Immature natural killer cell (primary cell): Measurements from ENCODE around the gene RMC1. TPM values are rescaled to one million over a fixed set of nuclear protein-coding genes. Genes with fewer than 3 reads are reported as not detected.

Experiments
- DNase-seq, 3 donors: peaks; one replicate each; pipeline ENCODE4 v3.0.0; 2022; ENCODE audit warnings: mixed read lengths in 1 of 3
- H3K27ac Mint-ChIP-seq, 6 donors: one replicate each; pipeline ENCODE4 v1.8.0; 2020; ENCODE audit warnings: mixed read lengths in 6 of 6, mild to moderate bottlenecking in 5 of 6, inconsistent platforms in 4 of 6, moderate library complexity in 3 of 6
- H3K27me3 Mint-ChIP-seq, 3 donors: one replicate each; pipeline ENCODE4 v1.8.0; 2020 to 2021; ENCODE audit warnings: low read depth in 3 of 3, mild to moderate bottlenecking in 3 of 3, mixed read lengths in 3 of 3, moderate library complexity in 3 of 3, inconsistent platforms in 1 of 3
- H3K36me3 Mint-ChIP-seq, 3 donors: one replicate each; pipeline ENCODE4 v1.8.0; 2020; ENCODE audit warnings: mixed read lengths in 3 of 3, inconsistent platforms in 2 of 3, mild to moderate bottlenecking in 2 of 3
- H3K4me1 Mint-ChIP-seq, 2 donors: one replicate each; pipeline ENCODE4 v1.8.0; 2020; ENCODE audit warnings: inconsistent platforms in 2 of 2, mild to moderate bottlenecking in 2 of 2, mixed read lengths in 2 of 2, moderate library complexity in 1 of 2
- H3K4me3 Mint-ChIP-seq, 5 donors: one replicate each; pipeline ENCODE4 v1.8.0; 2020; ENCODE audit warnings: mild to moderate bottlenecking in 5 of 5, mixed read lengths in 5 of 5, inconsistent platforms in 3 of 5, moderate library complexity in 3 of 5
- H3K9me3 Mint-ChIP-seq, 6 donors: one replicate each; pipeline ENCODE4 v1.8.0; 2020; ENCODE audit warnings: mild to moderate bottlenecking in 6 of 6, mixed read lengths in 6 of 6, inconsistent platforms in 4 of 6, moderate library complexity in 3 of 6
- polyA plus RNA-seq, 3 donors: library from polyadenylated mRNA; unstranded; fragments of 300-500 nt; fragmentation: Illumina TruSeq; gene quantifications; one replicate each; pipeline ENCODE4 v1.2.3, GENCODE V29; 2021

Gene RMC1
- 10 to 100 TPM; 33.4 to 67.1 (median 39.0) TPM for polyA plus RNA-seq

GRCh38 chr18:23503038-23503962, at the start of gene RMC1:
TSS of gene RMC1 (plus strand) at chr18:23503511. CDS start at chr18:23503619, 108 bp downstream.
- Mint-ChIP-seq H3K4me3 (peak within 1 kb of the TSS; percentile 89 to 97 (median 94)), H3K4me1 (peaks cover 64 to 83% of the 10 kb centered on the region in 2 donors)

GRCh38 chr18:23453680-23454058, 49.6 kb upstream of the RMC1 start:
- DNase-seq, result no peak
- Mint-ChIP-seq H3K27me3 (peaks cover 3 to 15% (median 3%) of the 10 kb centered on the region in 3 donors), H3K36me3 (peaks cover 0 to 6% (median 0%) of the 10 kb centered on the region in 3 donors), H3K4me1 (peaks cover 60 to 64% of the 10 kb centered on the region in 2 donors), H3K27ac (peak overlapping the region; percentile 91 to 98 (median 95)), H3K4me3 (peak overlapping the region; percentile 85 to 100 (median 99)), H3K9me3 (no peaks in the 10 kb centered on the region)

More at GRCh38 chr18:23503038-23503962, at the start of gene RMC1:
- DNase-seq, result peak; percentile 96 to 97 (median 97)
- Mint-ChIP-seq H3K27ac (peak within 1 kb of the TSS; percentile 91 to 97 (median 94)), H3K9me3 (no peaks in the 10 kb centered on the region), H3K27me3 (peaks cover 13 to 32% (median 20%) of the 10 kb centered on the region in 3 donors), H3K36me3 (peaks cover 8 to 18% (median 15%) of the 10 kb centered on the region in 3 donors)

GRCh38 chr18:23456835-23457234, 46.5 kb upstream of the RMC1 start:
- Mint-ChIP-seq H3K27me3 (peaks cover 3 to 16% (median 3%) of the 10 kb centered on the region in 3 donors), H3K27ac (peak overlapping the region in 2 of 6 donors; percentile 24 to 45), H3K4me1 (peaks cover 86 to 94% of the 10 kb centered on the region in 2 donors), H3K9me3 (no peaks in the 10 kb centered on the region), H3K36me3 (peaks cover 0 to 7% (median 0%) of the 10 kb centered on the region in 3 donors), H3K4me3 (peak overlapping the region in 4 of 5 donors; percentile 7 to 61 (median 50))
- no peak for DNase-seq

- no peaks in the 10 kb centered on the region for H3K9me3 Mint-ChIP-seq
- peak overlapping the region; percentile 25 to 76 (median 54) for H3K4me3 Mint-ChIP-seq
- peak overlapping the region; percentile 23 to 82 (median 68) for H3K27ac Mint-ChIP-seq
- peaks cover 74 to 84% of the 10 kb centered on the region in 2 donors for H3K4me1 Mint-ChIP-seq
- no peak for DNase-seq
- H3K36me3 Mint-ChIP-seq, result peaks cover 15 to 16% (median 16%) of the 10 kb centered on the region in 3 donors
- H3K27me3 Mint-ChIP-seq, result peaks cover 0 to 8% (median 1%) of the 10 kb centered on the region in 3 donors
Measured at GRCh38 chr18:23458830-23459529, 44.3 kb upstream of the RMC1 start.

GRCh38 chr18:23459530-23459921, 43.8 kb upstream of the RMC1 start:
- peak overlapping the region; percentile 9 to 64 (median 25) for H3K4me3 Mint-ChIP-seq
- peaks cover 0 to 6% (median 1%) of the 10 kb centered on the region in 3 donors for H3K27me3 Mint-ChIP-seq
- H3K27ac Mint-ChIP-seq, result peak overlapping the region in 4 of 6 donors; percentile 8 to 72 (median 22)
- no peaks in the 10 kb centered on the region for H3K9me3 Mint-ChIP-seq
- peaks cover 16 to 21% (median 18%) of the 10 kb centered on the region in 3 donors for H3K36me3 Mint-ChIP-seq
- DNase-seq, result no peak
- peaks cover 68 to 83% of the 10 kb centered on the region in 2 donors for H3K4me1 Mint-ChIP-seq

GRCh38 chr18:23460285-23461273, 42.7 kb upstream of the RMC1 start:
- Mint-ChIP-seq H3K4me3 (peak overlapping the region; percentile 2 to 47 (median 34)), H3K27ac (peak overlapping the region; percentile 17 to 81 (median 44)), H3K36me3 (peaks cover 20 to 25% (median 23%) of the 10 kb centered on the region in 3 donors), H3K4me1 (peaks cover 63 to 79% of the 10 kb centered on the region in 2 donors), H3K9me3 (no peaks in the 10 kb centered on the region), H3K27me3 (peaks cover 0 to 4% (median 1%) of the 10 kb centered on the region in 3 donors)
- no peak for DNase-seq

GRCh38 chr18:23462876-23463275, 40.4 kb upstream of the RMC1 start:
- H3K4me3 Mint-ChIP-seq, result no peak overlapping the region
- H3K27me3 Mint-ChIP-seq, result peaks cover 0 to 4% (median 0%) of the 10 kb centered on the region in 3 donors
- H3K4me1 Mint-ChIP-seq, result peaks cover 42 to 60% of the 10 kb centered on the region in 2 donors

GRCh38 chr18:23468753-23469459, 34.4 kb upstream of the RMC1 start:
- Mint-ChIP-seq H3K27ac (no peak overlapping the region), H3K36me3 (peaks cover 11 to 41% (median 25%) of the 10 kb centered on the region in 3 donors), H3K4me3 (no peak overlapping the region), H3K9me3 (no peaks in the 10 kb centered on the region), H3K27me3 (peaks cover 0 to 6% (median 3%) of the 10 kb centered on the region in 3 donors), H3K4me1 (peaks cover 2 to 13% of the 10 kb centered on the region in 2 donors)
- no peak for DNase-seq

More at GRCh38 chr18:23462876-23463275, 40.4 kb upstream of the RMC1 start:
- no peak overlapping the region for H3K27ac Mint-ChIP-seq
- DNase-seq, result no peak
- H3K9me3 Mint-ChIP-seq, result no peaks in the 10 kb centered on the region
- H3K36me3 Mint-ChIP-seq, result peaks cover 16 to 36% (median 31%) of the 10 kb centered on the region in 3 donors

GRCh38 chr18:23470620-23471387, 32.5 kb upstream of the RMC1 start:
- H3K4me3 Mint-ChIP-seq, result no peak overlapping the region
- H3K27me3 Mint-ChIP-seq, result peaks cover 0 to 8% (median 3%) of the 10 kb centered on the region in 3 donors
- peaks cover 18 to 42% (median 27%) of the 10 kb centered on the region in 3 donors for H3K36me3 Mint-ChIP-seq
- peaks cover 0 to 9% of the 10 kb centered on the region in 2 donors for H3K4me1 Mint-ChIP-seq
- no peaks in the 10 kb centered on the region for H3K9me3 Mint-ChIP-seq
- H3K27ac Mint-ChIP-seq, result peak overlapping the region in 3 of 6 donors; percentile 10 to 59 (median 41)
- no peak for DNase-seq

GRCh38 chr18:23471486-23471885, 31.8 kb upstream of the RMC1 start:
- Mint-ChIP-seq H3K27me3 (peaks cover 0 to 8% (median 3%) of the 10 kb centered on the region in 3 donors), H3K4me3 (no peak overlapping the region), H3K36me3 (peaks cover 18 to 41% (median 28%) of the 10 kb centered on the region in 3 donors), H3K4me1 (peaks cover 0 to 6% of the 10 kb centered on the region in 2 donors), H3K9me3 (no peaks in the 10 kb centered on the region), H3K27ac (no peak overlapping the region)
- DNase-seq, result no peak

GRCh38 chr18:23479829-23480505, 23.3 kb upstream of the RMC1 start:
- Mint-ChIP-seq H3K36me3 (peaks cover 20 to 49% (median 30%) of the 10 kb centered on the region in 3 donors), H3K4me3 (no peak overlapping the region), H3K27ac (peak overlapping the region in 2 of 6 donors; percentile 6 to 57), H3K9me3 (no peaks in the 10 kb centered on the region), H3K4me1 (no peaks in the 10 kb centered on the region), H3K27me3 (peaks cover 0 to 5% (median 3%) of the 10 kb centered on the region in 3 donors)
- DNase-seq, result no peak
